ENCODE measurements around the gene CYP2C19. TPM values are rescaled to one million over a fixed set of nuclear protein-coding genes. Genes with fewer than 3 reads are reported as not detected.
"Not testable (repeated sequence)": the region's sequence is repeated elsewhere in the genome, so short reads cannot be mapped to it uniquely, and the experiment has no call there.

CYP2C19 gene
- total RNA-seq, 1 experiment from 2014 or later, result not detected

- TF ChIP-seq ARID4B (CRISPR knock-in tag; IDR thresholded peaks at IDR 0.05; ENCODE audit: borderline replicate concordance), result no peak
- TF ChIP-seq ZNF263 (CRISPR knock-in tag; IDR thresholded peaks at IDR 0.05; ENCODE audit: low read depth), result no peak
- TF ChIP-seq MXD4 (CRISPR knock-in tag; IDR thresholded peaks at IDR 0.05; ENCODE audit: borderline replicate concordance), result no peak
- no peak for TF ChIP-seq ZNF121 (CRISPR knock-in tag; IDR thresholded peaks at IDR 0.05)
These were observed 22.7 kb downstream of the CYP2C19 start (continued) for GRCh38 chr10:94785211-94785610.

DNA sequence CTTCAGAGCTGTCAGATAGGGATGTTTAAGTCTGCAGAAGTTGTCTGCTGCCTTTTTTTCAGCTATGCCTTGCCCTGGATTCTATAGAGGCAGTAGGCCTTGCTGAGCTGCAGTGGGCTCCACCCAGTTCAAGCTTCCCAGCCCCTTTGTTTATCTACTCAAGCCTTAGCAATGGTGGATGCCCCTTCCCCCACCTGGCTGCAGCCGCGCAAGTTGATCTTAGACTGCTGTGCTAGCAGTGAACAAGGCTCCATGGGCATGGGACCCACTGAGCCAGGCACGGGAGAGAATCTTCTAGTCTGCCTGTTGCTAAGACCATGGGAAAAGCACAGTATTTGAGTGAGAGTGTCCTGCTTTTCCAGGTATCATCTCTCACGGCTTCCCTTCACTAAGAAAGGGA lies 38.1 kb downstream of the CYP2C19 start:
- H3K27ac Mint-ChIP-seq; H3K27me3 Mint-ChIP-seq (ENCODE audit: low read depth); DNase-seq (ENCODE audit: low spot score); CTCF ChIA-PET; ATAC-seq; POLR2A ChIA-PET; H3K4me1 Mint-ChIP-seq; H3K4me3 Mint-ChIP-seq; H3K36me3 Mint-ChIP-seq: not testable (repeated sequence)
- peaks cover 34% of the 10 kb centered on the region for H3K9me3 Mint-ChIP-seq

GRCh38 chr10:94803307-94803706 lies 40.8 kb downstream of the CYP2C19 start:
- ChIA-PET POLR2A (no interaction called here), CTCF (interaction anchor here (1.5 kb wide), 1 partner anchor 161 kb away, joined by 5 read pairs; no protein-coding TSS in a partner anchor)
- H3K27ac Mint-ChIP-seq, result no peak overlapping the region; the same call in 1 of the 2 replicates
- H3K36me3 Mint-ChIP-seq, result peaks cover 6% of the 10 kb centered on the region
- peaks cover 4% of the 10 kb centered on the region for H3K27me3 Mint-ChIP-seq (ENCODE audit: low read depth)
- H3K9me3 Mint-ChIP-seq, result peaks cover 22% of the 10 kb centered on the region
- DNase-seq (ENCODE audit: low spot score) (no peak), ATAC-seq (peak; percentile 59)
- no peak overlapping the region for H3K4me3 Mint-ChIP-seq
- no peaks in the 10 kb centered on the region for H3K4me1 Mint-ChIP-seq
- TF ChIP-seq MAX (CRISPR knock-in tag; IDR thresholded peaks at IDR 0.05) (no peak), ZNF263 (CRISPR knock-in tag; IDR thresholded peaks at IDR 0.05; ENCODE audit: low read depth) (no peak), ZNF423 (CRISPR knock-in tag; IDR thresholded peaks at IDR 0.05) (no peak), SMAD4 (CRISPR knock-in tag; IDR thresholded peaks at IDR 0.05) (no peak), FOXP1 (CRISPR knock-in tag; IDR thresholded peaks at IDR 0.05; ENCODE audit: borderline replicate concordance) (no peak), NR2C2 (CRISPR knock-in tag; IDR thresholded peaks at IDR 0.05) (no peak), ZNF138 (CRISPR knock-in tag; conservative IDR thresholded peaks at IDR 0.05) (no peak), RELA (CRISPR knock-in tag; IDR thresholded peaks at IDR 0.05; ENCODE audit: borderline replicate concordance) (no peak), GABPB1 (CRISPR knock-in tag; IDR thresholded peaks at IDR 0.05) (no peak), FOXK1 (CRISPR knock-in tag; IDR thresholded peaks at IDR 0.05) (no peak)
- TF ChIP-seq, protein P1, sequence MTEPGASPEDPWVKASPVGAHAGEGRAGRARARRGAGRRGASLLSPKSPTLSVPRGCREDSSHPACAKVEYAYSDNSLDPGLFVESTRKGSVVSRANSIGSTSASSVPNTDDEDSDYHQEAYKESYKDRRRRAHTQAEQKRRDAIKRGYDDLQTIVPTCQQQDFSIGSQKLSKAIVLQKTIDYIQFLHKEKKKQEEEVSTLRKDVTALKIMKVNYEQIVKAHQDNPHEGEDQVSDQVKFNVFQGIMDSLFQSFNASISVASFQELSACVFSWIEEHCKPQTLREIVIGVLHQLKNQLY (CRISPR knock-in tag; IDR thresholded peaks at IDR 0.05), result no peak
- TF ChIP-seq, protein P2, sequence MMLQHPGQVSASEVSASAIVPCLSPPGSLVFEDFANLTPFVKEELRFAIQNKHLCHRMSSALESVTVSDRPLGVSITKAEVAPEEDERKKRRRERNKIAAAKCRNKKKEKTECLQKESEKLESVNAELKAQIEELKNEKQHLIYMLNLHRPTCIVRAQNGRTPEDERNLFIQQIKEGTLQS (CRISPR knock-in tag; conservative IDR thresholded peaks at IDR 0.05), result no peak
- TF ChIP-seq, protein P3, sequence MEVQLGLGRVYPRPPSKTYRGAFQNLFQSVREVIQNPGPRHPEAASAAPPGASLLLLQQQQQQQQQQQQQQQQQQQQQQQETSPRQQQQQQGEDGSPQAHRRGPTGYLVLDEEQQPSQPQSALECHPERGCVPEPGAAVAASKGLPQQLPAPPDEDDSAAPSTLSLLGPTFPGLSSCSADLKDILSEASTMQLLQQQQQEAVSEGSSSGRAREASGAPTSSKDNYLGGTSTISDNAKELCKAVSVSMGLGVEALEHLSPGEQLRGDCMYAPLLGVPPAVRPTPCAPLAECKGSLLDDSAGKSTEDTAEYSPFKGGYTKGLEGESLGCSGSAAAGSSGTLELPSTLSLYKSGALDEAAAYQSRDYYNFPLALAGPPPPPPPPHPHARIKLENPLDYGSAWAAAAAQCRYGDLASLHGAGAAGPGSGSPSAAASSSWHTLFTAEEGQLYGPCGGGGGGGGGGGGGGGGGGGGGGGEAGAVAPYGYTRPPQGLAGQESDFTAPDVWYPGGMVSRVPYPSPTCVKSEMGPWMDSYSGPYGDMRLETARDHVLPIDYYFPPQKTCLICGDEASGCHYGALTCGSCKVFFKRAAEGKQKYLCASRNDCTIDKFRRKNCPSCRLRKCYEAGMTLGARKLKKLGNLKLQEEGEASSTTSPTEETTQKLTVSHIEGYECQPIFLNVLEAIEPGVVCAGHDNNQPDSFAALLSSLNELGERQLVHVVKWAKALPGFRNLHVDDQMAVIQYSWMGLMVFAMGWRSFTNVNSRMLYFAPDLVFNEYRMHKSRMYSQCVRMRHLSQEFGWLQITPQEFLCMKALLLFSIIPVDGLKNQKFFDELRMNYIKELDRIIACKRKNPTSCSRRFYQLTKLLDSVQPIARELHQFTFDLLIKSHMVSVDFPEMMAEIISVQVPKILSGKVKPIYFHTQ (CRISPR knock-in tag; IDR thresholded peaks at IDR 0.05), result no peak
- TF ChIP-seq, protein P4, sequence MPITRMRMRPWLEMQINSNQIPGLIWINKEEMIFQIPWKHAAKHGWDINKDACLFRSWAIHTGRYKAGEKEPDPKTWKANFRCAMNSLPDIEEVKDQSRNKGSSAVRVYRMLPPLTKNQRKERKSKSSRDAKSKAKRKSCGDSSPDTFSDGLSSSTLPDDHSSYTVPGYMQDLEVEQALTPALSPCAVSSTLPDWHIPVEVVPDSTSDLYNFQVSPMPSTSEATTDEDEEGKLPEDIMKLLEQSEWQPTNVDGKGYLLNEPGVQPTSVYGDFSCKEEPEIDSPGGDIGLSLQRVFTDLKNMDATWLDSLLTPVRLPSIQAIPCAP (CRISPR knock-in tag; IDR thresholded peaks at IDR 0.05), result no peak
- TF ChIP-seq, protein P5, sequence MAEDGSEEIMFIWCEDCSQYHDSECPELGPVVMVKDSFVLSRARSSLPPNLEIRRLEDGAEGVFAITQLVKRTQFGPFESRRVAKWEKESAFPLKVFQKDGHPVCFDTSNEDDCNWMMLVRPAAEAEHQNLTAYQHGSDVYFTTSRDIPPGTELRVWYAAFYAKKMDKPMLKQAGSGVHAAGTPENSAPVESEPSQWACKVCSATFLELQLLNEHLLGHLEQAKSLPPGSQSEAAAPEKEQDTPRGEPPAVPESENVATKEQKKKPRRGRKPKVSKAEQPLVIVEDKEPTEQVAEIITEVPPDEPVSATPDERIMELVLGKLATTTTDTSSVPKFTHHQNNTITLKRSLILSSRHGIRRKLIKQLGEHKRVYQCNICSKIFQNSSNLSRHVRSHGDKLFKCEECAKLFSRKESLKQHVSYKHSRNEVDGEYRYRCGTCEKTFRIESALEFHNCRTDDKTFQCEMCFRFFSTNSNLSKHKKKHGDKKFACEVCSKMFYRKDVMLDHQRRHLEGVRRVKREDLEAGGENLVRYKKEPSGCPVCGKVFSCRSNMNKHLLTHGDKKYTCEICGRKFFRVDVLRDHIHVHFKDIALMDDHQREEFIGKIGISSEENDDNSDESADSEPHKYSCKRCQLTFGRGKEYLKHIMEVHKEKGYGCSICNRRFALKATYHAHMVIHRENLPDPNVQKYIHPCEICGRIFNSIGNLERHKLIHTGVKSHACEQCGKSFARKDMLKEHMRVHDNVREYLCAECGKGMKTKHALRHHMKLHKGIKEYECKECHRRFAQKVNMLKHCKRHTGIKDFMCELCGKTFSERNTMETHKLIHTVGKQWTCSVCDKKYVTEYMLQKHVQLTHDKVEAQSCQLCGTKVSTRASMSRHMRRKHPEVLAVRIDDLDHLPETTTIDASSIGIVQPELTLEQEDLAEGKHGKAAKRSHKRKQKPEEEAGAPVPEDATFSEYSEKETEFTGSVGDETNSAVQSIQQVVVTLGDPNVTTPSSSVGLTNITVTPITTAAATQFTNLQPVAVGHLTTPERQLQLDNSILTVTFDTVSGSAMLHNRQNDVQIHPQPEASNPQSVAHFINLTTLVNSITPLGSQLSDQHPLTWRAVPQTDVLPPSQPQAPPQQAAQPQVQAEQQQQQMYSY (CRISPR knock-in tag; IDR thresholded peaks at IDR 0.05), result no peak
- TF ChIP-seq, protein P6, sequence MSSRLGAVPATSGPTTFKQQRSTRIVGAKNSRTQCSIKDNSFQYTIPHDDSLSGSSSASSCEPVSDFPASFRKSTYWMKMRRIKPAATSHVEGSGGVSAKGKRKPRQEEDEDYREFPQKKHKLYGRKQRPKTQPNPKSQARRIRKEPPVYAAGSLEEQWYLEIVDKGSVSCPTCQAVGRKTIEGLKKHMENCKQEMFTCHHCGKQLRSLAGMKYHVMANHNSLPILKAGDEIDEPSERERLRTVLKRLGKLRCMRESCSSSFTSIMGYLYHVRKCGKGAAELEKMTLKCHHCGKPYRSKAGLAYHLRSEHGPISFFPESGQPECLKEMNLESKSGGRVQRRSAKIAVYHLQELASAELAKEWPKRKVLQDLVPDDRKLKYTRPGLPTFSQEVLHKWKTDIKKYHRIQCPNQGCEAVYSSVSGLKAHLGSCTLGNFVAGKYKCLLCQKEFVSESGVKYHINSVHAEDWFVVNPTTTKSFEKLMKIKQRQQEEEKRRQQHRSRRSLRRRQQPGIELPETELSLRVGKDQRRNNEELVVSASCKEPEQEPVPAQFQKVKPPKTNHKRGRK (CRISPR knock-in tag; IDR thresholded peaks at IDR 0.05; ENCODE audit: borderline replicate concordance), result no peak
